CMK (cell line): ENCODE results near the gene ARMS2.

Source experiments
- DNase-seq: peaks from one replicate; pipeline ENCODE4 v3.0.0-alpha.2; 2010; ENCODE audit warnings: low read depth

Gene ARMS2

GRCh38 chr10:122494833-122495232 is 40.4 kb downstream of the ARMS2 start:
- no peak for DNase-seq

- DNase-seq = no peak
These were observed 41.2 kb downstream of the ARMS2 start for GRCh38 chr10:122495406-122496340.

DNA sequence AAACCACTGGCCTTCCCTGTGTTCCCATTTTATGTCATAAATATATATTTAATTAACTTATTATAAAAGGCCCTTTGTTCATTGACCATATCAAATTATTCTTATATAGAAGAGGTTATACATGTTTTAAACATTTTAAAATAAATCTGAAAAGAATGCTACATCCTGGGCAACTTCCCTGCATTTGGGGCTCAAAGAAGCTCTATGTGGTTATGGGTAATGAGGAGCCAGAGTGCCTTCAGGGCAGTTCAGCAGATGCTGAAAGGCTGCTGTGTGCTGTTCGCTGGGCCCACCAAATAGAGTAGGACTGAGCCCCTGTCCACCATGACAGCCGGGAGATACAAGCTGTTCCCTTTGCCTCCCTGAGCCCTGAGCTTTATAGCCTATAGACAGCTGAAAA is 42.8 kb downstream of the ARMS2 start:
- DNase-seq = no peak

GRCh38 chr10:122498521-122498920 is 44.1 kb downstream of the ARMS2 start:
- no peak for DNase-seq

- no peak for DNase-seq
These were observed 44.6 kb downstream of the ARMS2 start for GRCh38 chr10:122499012-122499411.

DNA sequence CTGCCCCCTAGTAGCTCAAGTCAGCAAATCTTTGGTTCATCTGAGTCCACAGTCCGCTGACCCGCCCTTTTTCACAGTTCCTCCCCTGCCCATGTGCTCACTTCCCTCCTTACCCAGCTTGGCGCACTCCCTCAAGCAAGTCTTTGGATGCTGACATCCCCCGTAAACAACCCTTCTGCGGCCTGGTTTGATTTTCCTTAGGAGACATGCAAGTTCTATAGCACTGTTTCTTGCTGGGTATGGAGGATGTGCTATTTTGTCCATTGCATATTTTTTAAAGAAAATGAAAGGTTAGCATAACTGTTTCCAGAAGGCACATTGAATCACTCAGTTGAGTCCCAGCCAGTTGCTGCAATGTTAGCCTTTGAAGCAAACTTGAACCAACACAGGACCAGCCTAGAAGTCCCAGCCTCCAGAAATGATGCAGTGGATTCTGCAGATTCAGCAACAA is 45.1 kb downstream of the ARMS2 start:
- no peak for DNase-seq

GRCh38 chr10:122500194-122500593 is 45.7 kb downstream of the ARMS2 start:
- DNase-seq = no peak

GRCh38 chr10:122500726-122501125 is 46.3 kb downstream of the ARMS2 start:
- no peak for DNase-seq

GRCh38 chr10:122503012-122503411 is 48.6 kb downstream of the ARMS2 start:
- DNase-seq = no peak

DNA sequence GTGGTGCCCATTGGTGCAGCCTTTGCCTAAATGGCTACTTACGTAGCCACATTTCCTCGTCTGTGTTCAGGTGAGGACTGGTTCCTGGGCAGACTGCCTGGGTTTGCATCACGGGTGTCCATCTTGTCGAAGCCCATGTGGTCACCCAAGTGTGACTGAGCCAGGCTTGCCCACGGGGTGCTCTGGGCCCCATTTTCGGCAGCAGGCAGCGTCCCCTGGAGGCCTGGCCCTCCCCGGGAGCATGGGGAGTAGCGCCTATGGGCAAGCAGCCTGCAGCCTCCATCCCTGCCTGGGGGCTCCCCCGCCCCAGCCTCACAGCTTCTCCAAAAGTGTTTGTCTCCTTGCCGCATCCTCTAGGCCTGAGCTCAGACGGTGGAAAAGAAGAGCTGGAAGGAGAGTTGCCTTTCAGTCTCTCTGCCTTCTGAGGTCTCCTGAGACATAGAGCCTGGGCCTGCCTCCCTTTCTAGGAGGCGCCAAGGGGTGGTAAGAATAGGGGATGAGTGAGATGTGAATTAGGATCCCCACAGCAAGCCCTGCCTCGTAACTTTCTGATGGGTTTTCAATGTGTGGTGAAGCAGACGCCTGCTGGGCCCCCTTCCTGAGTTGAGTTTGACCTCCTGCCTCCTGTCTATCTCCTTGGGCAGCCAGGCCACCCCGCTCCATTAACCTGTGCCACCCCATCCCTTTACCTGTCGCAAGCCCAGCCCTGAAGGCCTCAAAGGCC is 49.6 kb downstream of the ARMS2 start:
- no peak for DNase-seq

DNA sequence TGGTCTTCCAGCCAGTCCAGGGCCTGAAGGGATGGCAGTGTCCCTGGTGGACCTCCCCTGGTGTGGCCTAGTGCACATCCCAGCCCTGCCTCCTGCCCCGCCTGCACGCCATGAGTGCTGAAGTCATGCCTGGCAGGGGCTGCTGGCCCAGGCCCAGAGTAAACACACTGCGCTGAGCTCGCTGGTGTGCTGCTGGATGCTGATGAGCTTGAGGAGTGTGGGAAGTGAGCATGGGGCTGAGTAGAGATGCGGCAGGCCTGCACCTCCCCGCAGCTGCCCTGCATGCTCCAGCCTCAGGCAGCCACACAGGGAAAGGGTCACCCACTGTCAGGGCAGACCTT is 50.1 kb downstream of the ARMS2 start:
- no peak for DNase-seq

DNA sequence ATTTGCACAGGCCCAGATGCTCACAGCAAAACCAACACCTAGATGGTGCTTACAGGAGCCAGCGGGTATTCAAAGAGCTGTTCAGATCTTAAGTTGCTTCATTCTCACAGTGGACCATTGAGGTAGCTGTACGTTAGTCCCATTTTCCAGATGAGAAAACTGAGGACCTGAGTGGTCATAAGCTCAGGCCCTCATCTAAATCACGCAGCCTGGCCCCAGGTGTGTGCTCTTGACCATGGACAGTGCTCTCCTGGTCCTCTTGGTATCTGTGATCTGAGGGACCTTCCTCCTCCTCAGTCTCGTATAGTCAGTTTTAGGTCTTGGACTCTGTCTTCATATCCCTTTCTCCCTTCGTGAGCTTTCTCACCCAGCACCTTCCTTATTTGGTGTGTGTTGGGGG is 50.6 kb downstream of the ARMS2 start:
- DNase-seq = no peak

DNA sequence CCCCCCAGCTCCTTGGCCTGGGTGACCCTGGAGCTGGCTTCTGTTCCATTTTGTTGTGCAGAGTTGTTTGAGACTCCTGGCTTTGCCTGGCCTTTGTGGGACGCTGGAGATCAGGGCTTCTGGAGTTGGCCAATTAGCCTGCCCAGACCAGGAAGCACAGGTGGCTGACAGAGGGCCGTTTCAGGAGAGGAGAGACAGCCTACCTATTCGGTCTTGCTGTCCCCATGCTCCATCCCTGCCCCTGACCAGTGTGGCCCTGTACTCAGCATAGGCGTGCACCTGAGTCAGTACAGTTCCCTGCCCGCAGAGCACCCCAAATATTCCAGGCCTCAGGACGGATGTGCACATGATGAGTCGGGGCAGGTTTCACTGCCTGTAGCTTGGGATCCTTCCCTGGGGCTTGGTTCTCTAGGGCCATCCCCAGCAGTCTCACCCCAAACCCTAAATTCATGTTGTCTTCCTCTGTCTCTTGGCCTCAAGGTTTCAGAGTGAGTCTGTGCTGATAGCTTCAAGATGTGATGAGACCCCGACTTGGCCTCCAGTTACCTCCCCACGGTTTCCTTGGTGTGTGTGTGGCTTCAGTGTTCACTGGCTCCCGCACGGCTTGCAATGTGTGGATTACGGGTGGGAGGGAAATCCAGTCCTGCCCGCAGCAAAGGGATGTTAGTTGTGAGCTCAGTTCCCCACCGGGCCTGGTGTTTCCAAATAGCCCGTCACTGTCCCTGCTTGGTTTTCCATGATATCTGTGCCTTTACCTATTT is 51.6 kb downstream of the ARMS2 start:
- DNase-seq = no peak
